ENCODE results near the gene PIEZO2.

Gene PIEZO2

GRCh38 chr18:11077548-11078187 is 71.7 kb downstream of the PIEZO2 start:
- no peak for DNase-seq (ENCODE audit: extremely low read depth, low read depth)
- TF ChIP-seq CTCF (IDR thresholded peaks at IDR 0.05; ENCODE audit: low read depth, low read length): no peak

- no peak for DNase-seq (ENCODE audit: extremely low read depth, low read depth)
- TF ChIP-seq CTCF (IDR thresholded peaks at IDR 0.05; ENCODE audit: low read depth, low read length): no peak
Measured at GRCh38 chr18:11074889-11075288, 74.5 kb downstream of the PIEZO2 start.

DNA sequence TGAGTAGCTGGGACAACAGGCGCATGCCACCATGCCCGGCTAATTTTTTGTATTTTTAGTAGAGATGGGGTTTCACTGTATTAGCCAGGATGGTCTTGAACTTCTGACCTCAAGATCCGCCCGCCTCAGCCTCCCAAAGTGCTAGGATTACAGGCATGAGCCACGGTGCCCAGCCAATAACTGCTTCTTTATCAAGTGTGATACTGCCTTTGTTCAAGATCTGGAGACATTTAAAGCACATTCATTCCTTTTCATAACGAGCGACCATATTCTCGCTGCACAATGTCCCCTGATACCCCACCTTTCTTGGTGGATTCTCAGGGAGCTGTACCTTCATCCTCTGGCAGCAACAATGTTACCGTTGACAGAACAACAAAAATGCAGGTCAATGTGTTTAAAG is 75.4 kb downstream of the PIEZO2 start:
- no peak for DNase-seq (ENCODE audit: extremely low read depth, low read depth)
- no peak for TF ChIP-seq CTCF (IDR thresholded peaks at IDR 0.05; ENCODE audit: low read depth, low read length)

DNA sequence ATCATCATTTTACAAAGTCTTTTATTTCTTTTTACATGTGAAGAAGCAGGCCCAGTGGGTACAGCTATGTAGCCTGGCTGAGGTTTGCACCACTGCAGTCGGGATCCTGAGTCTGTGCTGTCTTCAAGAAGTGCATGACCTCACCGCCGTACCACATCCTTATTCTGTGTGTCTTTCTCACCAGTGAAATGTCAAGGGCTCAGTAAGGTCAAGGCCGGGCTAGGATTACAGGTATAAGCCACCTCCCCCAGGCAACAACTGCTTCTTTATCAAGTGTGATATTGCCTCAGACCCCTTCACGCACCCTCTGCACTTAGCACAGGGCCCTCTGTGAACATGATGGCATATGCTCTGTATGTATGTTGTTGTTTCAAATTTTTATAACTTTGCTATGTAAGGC is 76.7 kb downstream of the PIEZO2 start:
- TF ChIP-seq CTCF (IDR thresholded peaks at IDR 0.05; ENCODE audit: low read depth, low read length): no peak
- DNase-seq (ENCODE audit: extremely low read depth, low read depth): no peak

DNA sequence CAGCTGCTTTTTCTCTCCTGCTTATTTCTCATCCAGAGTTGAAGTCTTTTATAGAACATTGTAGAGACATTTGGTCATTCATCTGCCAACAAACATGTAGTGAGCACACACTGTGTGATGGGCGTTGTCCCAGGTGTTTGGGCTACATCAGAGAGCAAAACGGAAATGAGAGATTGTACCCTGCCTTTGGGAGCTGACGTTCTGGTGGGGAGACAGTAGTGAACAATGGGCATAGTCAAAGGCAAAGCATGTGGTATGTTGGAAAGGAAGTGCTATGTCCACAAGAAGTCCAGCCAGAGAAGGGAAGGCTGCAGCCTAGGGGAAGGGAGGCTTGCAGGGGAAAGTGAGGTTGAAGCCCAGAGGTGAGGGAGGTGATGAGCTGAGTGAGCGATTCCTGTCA is 78.1 kb downstream of the PIEZO2 start:
- DNase-seq (ENCODE audit: extremely low read depth, low read depth): no peak
- no peak for TF ChIP-seq CTCF (IDR thresholded peaks at IDR 0.05; ENCODE audit: low read depth, low read length)

GRCh38 chr18:11070593-11070992 is 78.8 kb downstream of the PIEZO2 start:
- no peak for TF ChIP-seq CTCF (IDR thresholded peaks at IDR 0.05; ENCODE audit: low read depth, low read length)
- no peak for DNase-seq (ENCODE audit: extremely low read depth, low read depth)

GRCh38 chr18:11066038-11066437 is 83.3 kb downstream of the PIEZO2 start:
- TF ChIP-seq CTCF (IDR thresholded peaks at IDR 0.05; ENCODE audit: low read depth, low read length): no peak
- no peak for DNase-seq (ENCODE audit: extremely low read depth, low read depth)

All from AG09319 (cell line).